ENCODE results near the gene TNS1. TPM values are rescaled to one million over a fixed set of nuclear protein-coding genes. Genes with fewer than 3 reads are reported as not detected.
A peak's percentile ranks its signal among the peaks of the same experiment; 100 is the strongest.
"Not testable (repeated sequence)": the region's sequence is repeated elsewhere in the genome, so short reads cannot be mapped to it uniquely, and the experiment has no call there.

The TNS1 gene
- total RNA-seq, 2 donors from 2014 or later, result 1,836 to 2,296 TPM

DNA sequence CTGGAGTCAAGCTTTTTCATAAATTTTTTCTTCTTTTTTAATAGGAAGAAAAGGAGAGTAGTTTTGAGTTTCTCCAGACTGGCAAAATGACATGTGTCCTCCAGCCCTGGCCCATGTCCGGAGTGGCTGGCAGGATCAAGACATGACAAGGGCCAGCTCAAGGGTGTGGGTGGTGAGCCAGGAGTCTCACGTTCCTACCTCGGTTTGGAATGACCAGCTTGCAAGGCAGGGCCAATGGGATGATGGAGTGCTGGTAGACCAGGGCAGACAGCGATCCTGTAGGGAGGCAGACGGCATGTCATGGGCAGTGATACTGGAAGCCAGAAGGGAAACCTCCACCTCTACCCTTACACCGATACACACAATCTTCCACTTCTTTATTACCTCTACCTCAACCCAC is 190.6 kb downstream of the TNS1 start:
- H3K36me3 ChIP-seq, result peaks cover 96% of the 10 kb centered on the region

GRCh38 chr2:217810260-217810659 is 192.5 kb downstream of the TNS1 start:
- DNase-seq (ENCODE audit: low spot score), result no peak
- TF ChIP-seq CTCF (IDR thresholded peaks at IDR 0.05), result no peak
- H3K9me3 ChIP-seq, result no peaks in the 10 kb centered on the region
- H3K4me1 ChIP-seq (ENCODE audit: control insufficient read depth in 1 of 2, low read depth in 2 of 2), result peaks cover 23 to 94% of the 10 kb centered on the region in 2 donors
- H3K36me3 ChIP-seq, result peaks cover 91% of the 10 kb centered on the region
- no peaks in the 10 kb centered on the region for H3K27me3 ChIP-seq (replicated peaks; ENCODE audit: insufficient read depth)
- no peak overlapping the region for H3K4me3 ChIP-seq
- no peak for ATAC-seq (ENCODE audit: insufficient number of reproducible peaks, low FRiP score, low read depth)
- no peak overlapping the region for H3K27ac ChIP-seq

More for the DNA sequence above, 190.6 kb downstream of the TNS1 start:
- Histone ChIP-seq H3K9me3 (no peaks in the 10 kb centered on the region), H3K27me3 (replicated peaks; ENCODE audit: insufficient read depth) (no peaks in the 10 kb centered on the region), H3K4me1 (ENCODE audit: control insufficient read depth in 1 of 2, low read depth in 2 of 2) (peaks cover 21 to 94% of the 10 kb centered on the region in 2 donors), H3K4me3 (no peak overlapping the region), H3K27ac (peak overlapping the region; percentile 12 to 60)
- TF ChIP-seq CTCF (IDR thresholded peaks at IDR 0.05), result no peak
- no peak for DNase-seq (ENCODE audit: low spot score)
- ATAC-seq (ENCODE audit: insufficient number of reproducible peaks, low FRiP score, low read depth), result no peak

DNA sequence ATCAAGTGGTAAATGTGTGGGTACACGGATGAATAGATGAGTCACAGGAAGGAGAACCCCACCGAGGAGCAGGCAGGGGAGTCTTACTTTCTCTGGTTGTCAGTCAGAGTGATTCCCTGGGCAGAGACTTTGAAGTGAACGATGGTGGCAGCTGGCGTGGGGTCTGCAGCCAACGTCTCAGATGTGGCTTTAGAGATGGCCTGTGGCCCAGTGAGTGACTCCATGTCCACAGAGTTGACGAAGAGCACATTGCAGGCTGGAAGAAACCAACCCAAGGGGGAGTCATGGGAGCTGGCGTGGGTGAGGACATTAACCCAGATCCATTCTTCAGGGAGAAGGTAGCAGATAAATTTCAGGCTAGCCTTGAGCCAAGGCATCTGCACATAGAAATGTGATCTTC is 193.1 kb downstream of the TNS1 start:
- Histone ChIP-seq H3K36me3 (peaks cover 85% of the 10 kb centered on the region), H3K4me1 (ENCODE audit: control insufficient read depth in 1 of 2, low read depth in 2 of 2) (peaks cover 25 to 93% of the 10 kb centered on the region in 2 donors)
- no peak for TF ChIP-seq CTCF (IDR thresholded peaks at IDR 0.05)

DNA sequence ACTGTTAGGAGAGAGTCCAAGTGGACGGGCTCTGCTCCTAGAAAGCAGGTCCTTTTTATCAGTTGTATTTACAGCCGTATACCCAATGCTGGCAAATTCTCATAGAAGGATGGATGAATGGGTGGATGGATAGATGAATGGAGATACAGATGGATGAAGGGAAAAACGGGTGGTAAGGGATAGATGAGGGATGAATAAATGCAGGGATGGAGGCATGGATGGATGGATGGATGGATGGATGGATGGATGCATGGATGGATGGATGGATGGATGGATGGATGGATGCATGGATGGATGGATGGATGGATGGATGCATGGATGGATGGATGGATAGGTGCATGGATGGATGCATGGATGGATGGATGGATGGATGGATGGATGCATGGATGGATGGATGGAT is 193.8 kb downstream of the TNS1 start:
- not testable (repeated sequence) for H3K4me3 ChIP-seq; ATAC-seq (ENCODE audit: insufficient number of reproducible peaks, low FRiP score, low read depth); H3K9me3 ChIP-seq; H3K27me3 ChIP-seq (replicated peaks; ENCODE audit: insufficient read depth); DNase-seq (ENCODE audit: low spot score)
- peaks cover 85% of the 10 kb centered on the region for H3K36me3 ChIP-seq
- H3K4me1 ChIP-seq (ENCODE audit: control insufficient read depth in 1 of 2, low read depth in 2 of 2), result peaks cover 25 to 93% of the 10 kb centered on the region in 2 donors
- H3K27ac ChIP-seq, result peak overlapping the region in 1 of 2 donors; percentile 36

More for the DNA sequence above, 193.1 kb downstream of the TNS1 start:
- ATAC-seq (ENCODE audit: insufficient number of reproducible peaks, low FRiP score, low read depth), result no peak
- Histone ChIP-seq H3K9me3 (no peaks in the 10 kb centered on the region), H3K27me3 (replicated peaks; ENCODE audit: insufficient read depth) (no peaks in the 10 kb centered on the region), H3K4me3 (no peak overlapping the region), H3K27ac (no peak overlapping the region)
- DNase-seq (ENCODE audit: low spot score), result no peak

GRCh38 chr2:217808326-217808725 is 194.5 kb downstream of the TNS1 start:
- Histone ChIP-seq H3K27ac (peak overlapping the region in 1 of 2 donors; percentile 60), H3K27me3 (replicated peaks; ENCODE audit: insufficient read depth) (no peaks in the 10 kb centered on the region), H3K9me3 (no peaks in the 10 kb centered on the region), H3K4me3 (no peak overlapping the region), H3K4me1 (ENCODE audit: control insufficient read depth in 1 of 2, low read depth in 2 of 2) (peaks cover 25 to 86% of the 10 kb centered on the region in 2 donors), H3K36me3 (peaks cover 85% of the 10 kb centered on the region)
- TF ChIP-seq CTCF (IDR thresholded peaks at IDR 0.05), result no peak
- ATAC-seq (ENCODE audit: insufficient number of reproducible peaks, low FRiP score, low read depth) (no peak), DNase-seq (ENCODE audit: low spot score) (no peak)

DNA sequence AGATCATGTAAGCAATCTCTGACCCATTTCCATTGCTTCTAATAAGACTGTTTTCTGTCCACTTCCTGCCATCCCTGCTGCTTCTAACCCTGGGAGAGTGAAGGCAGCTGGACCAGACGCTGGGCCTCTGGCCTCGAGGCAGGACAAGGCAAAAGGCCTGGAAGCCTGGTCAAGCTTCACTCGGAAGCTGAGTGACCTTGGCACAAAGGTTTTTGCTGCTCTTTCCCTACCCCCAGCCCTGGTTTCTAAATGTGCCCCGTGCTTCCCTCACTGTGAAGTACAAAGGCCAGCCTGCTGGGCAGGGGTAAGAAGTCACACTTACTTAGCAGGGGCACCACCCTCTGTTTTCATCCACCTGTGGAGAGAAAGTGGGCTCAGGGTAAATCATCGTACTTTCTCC is 195.0 kb downstream of the TNS1 start:
- no peak for DNase-seq (ENCODE audit: low spot score)
- TF ChIP-seq CTCF (IDR thresholded peaks at IDR 0.05), result no peak
- H3K4me1 ChIP-seq (ENCODE audit: control insufficient read depth in 1 of 2, low read depth in 2 of 2), result peaks cover 25 to 81% of the 10 kb centered on the region in 2 donors

More for the DNA sequence above, 195.0 kb downstream of the TNS1 start:
- Histone ChIP-seq H3K27ac (peak overlapping the region; percentile 43 to 60), H3K36me3 (peaks cover 85% of the 10 kb centered on the region), H3K4me3 (no peak overlapping the region), H3K27me3 (replicated peaks; ENCODE audit: insufficient read depth) (no peaks in the 10 kb centered on the region), H3K9me3 (no peaks in the 10 kb centered on the region)
- no peak for ATAC-seq (ENCODE audit: insufficient number of reproducible peaks, low FRiP score, low read depth)
